T-helper 2 cell treated with Interferon-gamma antibody and Interleukin-4, amounts not matched to agents 100 ng/mL and 5 ng/mL, for 36 hours (primary cell): ENCODE results near the gene DOCK1. TPM values are rescaled to one million over a fixed set of nuclear protein-coding genes. Genes with fewer than 3 reads are reported as not detected.

Experiments used
- intact Hi-C: fragments of 100-400 bp; cut with micrococcal nuclease; formaldehyde crosslinking; loops from one replicate; pipeline ENCODE4 v1.15.1; 2023
- total RNA-seq: library from RNA; stranded (reverse); gene quantifications from 2 replicates; pipeline ENCODE4 v1.2.3, GENCODE V29; 2022

DOCK1 gene
- total RNA-seq, 1 donor from 2014 or later, result 0.41 TPM

- intact Hi-C loops, result no loop called here
These were observed 546.4 kb downstream of the DOCK1 start for GRCh38 chr10:127451628-127452027.

- intact Hi-C loops, result no loop called here
These were observed 547.3 kb downstream of the DOCK1 start for GRCh38 chr10:127452568-127452967.

GRCh38 chr10:127453706-127454105 is 548.5 kb downstream of the DOCK1 start:
- intact Hi-C loops, result no loop called here

GRCh38 chr10:127456122-127456521 is 550.9 kb downstream of the DOCK1 start:
- intact Hi-C loops, result no loop called here

- intact Hi-C loops, result no loop called here
These were observed 553.0 kb downstream of the DOCK1 start for GRCh38 chr10:127458016-127458810.

GRCh38 chr10:127458829-127459228 is 553.6 kb downstream of the DOCK1 start:
- intact Hi-C loops, result no loop called here

- intact Hi-C loops, result no loop called here
These were observed 554.7 kb downstream of the DOCK1 start for GRCh38 chr10:127459918-127460317.

GRCh38 chr10:127462643-127463295 is 557.5 kb downstream of the DOCK1 start:
- intact Hi-C loops, result no loop called here

GRCh38 chr10:127463548-127463947 is 558.3 kb downstream of the DOCK1 start:
- intact Hi-C loops, result no loop called here

- intact Hi-C loops, result no loop called here
These were observed 559.3 kb downstream of the DOCK1 start for GRCh38 chr10:127464561-127464960.

GRCh38 chr10:127467811-127468210 is 562.6 kb downstream of the DOCK1 start:
- intact Hi-C loops, result no loop called here

GRCh38 chr10:127468632-127469031 is 563.4 kb downstream of the DOCK1 start:
- intact Hi-C loops, result no loop called here

- intact Hi-C loops, result no loop called here
These were observed 565.7 kb downstream of the DOCK1 start for GRCh38 chr10:127470911-127471310.

GRCh38 chr10:127472976-127473375 is 567.7 kb downstream of the DOCK1 start:
- intact Hi-C loops, result no loop called here

GRCh38 chr10:127474501-127474900 is 569.3 kb downstream of the DOCK1 start:
- intact Hi-C loops, result no loop called here

GRCh38 chr10:127485153-127485857 is 580.1 kb downstream of the DOCK1 start:
- intact Hi-C loops, result no loop called here

- intact Hi-C loops, result no loop called here
These were observed 581.1 kb downstream of the DOCK1 start for GRCh38 chr10:127486355-127486754.

GRCh38 chr10:127492607-127493250 is 587.5 kb downstream of the DOCK1 start:
- intact Hi-C loops, result no loop called here

- intact Hi-C loops, result no loop called here
These were observed 590.8 kb downstream of the DOCK1 start for GRCh38 chr10:127496035-127496434.

GRCh38 chr10:127497685-127498084 is 592.5 kb downstream of the DOCK1 start:
- intact Hi-C loops, result no loop called here

GRCh38 chr10:127498087-127498486 is 592.9 kb downstream of the DOCK1 start:
- intact Hi-C loops, result no loop called here

- intact Hi-C loops, result no loop called here
These were observed 594.9 kb downstream of the DOCK1 start for GRCh38 chr10:127500127-127500526.
